KG1 (cell line): Measurements from ENCODE around the gene NFKBIL1.
"Not testable (repeated sequence)": the region's sequence is repeated elsewhere in the genome, so short reads cannot be mapped to it uniquely, and the experiment has no call there.

ENCODE experiments used
- DNase-seq: peaks from one replicate; lab custom pipeline; 2025; lab: John Stamatoyannopoulos, UW

Gene NFKBIL1, protein sequence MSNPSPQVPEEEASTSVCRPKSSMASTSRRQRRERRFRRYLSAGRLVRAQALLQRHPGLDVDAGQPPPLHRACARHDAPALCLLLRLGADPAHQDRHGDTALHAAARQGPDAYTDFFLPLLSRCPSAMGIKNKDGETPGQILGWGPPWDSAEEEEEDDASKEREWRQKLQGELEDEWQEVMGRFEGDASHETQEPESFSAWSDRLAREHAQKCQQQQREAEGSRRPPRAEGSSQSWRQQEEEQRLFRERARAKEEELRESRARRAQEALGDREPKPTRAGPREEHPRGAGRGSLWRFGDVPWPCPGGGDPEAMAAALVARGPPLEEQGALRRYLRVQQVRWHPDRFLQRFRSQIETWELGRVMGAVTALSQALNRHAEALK

DNA sequence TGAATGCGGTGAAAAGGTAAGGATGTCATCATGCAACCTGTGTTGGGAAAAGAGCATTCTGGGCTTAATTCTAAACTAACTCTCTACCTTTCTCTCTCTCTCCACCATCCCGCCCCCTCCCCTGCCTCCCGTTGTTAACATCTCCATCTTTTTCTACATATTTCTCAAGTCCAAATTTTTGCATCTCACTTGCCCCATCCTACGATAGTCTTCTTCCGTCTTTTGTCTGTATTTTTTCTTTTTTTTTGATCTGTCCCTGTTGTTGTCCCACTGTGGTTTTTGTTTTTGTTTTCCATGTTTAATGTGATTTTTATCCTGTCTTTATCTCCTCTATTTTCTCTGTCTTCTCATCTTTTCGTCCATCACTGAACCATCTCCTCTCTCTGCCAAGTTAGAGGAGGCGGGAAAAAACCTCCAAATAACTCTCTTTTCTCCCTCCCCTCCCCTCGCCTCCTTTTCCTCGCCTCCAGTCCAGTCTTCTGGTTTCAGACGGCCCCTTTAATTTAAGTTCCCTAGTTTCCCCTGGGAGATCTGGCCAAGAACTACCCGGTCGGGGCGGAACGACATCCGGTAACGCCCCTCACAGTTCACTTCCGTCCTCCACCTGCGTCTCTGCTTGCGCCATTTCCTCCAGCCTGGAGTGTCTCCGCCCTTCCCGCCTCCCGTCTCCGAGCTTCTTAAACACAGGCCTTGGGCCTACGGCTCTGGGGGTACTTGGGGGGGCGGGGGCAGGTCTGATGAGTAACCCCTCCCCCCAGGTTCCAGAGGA is at the start of gene NFKBIL1:
NFKBIL1 (plus strand) TSS at position 651 of the 769 bp plus-strand sequence; CDS start at position 738, 87 bp downstream.
- peak; percentile 88 for DNase-seq

DNA sequence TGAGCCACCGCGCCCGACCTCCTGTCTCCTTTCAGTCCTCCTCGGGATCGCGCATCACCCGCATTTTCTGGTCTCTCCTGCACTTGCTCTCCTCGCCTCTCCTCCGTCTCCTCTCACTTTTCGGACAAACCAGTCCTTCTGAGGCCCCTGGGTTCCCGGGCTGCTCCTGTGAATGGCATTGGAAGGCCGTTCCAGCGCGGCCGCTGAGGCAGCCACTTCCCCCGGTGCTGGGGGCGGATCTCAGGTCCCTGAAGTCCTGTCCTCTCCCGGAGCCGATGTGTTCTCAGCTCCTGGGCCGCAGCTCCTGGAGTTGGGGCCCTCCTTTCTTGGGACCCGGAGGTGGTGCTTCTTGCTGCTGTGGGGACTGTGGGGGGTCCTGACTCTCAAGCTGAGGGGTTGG is 48.7 kb upstream of the NFKBIL1 start:
- no peak for DNase-seq

DNA sequence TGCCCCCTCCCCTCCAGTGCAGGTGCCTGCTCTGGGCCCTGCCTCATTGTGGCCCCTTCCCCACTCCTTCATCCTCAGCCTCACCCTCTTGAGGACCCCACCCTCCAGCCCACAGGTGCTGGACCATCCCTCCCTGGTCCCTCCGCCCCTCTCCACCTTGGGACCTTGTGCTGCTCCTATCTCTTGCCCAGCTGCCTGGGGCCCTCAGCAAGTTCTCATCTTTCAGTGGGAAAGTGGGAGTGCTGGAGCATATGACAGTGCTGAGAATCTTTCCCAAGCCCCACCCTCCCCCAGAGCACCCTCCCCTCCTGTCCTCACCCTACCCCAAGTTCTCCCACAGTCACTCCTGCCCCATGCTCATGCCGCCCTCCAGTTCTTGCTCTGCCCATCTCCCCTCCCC is 47.8 kb upstream of the NFKBIL1 start:
- not testable (repeated sequence) for DNase-seq

DNA sequence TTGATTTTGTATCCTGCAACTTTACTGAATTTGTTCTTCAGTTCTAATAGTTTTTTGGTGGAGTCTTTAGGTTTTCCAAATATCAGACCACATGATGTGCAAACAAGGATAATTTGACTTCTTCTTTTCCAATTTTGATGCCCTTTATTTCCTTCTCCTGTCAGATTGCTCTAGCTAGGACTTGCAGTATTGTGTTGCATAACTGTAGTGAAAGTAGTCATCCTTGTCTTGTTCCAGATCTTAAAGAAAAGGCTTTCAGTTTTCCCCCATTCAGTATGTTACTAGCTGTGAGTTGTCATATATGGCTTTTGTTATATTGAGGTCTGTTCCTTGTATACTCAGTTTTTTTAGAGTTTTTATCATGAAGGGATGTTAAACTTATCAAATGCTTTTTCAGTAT is 44.8 kb upstream of the NFKBIL1 start:
- no peak for DNase-seq

DNA sequence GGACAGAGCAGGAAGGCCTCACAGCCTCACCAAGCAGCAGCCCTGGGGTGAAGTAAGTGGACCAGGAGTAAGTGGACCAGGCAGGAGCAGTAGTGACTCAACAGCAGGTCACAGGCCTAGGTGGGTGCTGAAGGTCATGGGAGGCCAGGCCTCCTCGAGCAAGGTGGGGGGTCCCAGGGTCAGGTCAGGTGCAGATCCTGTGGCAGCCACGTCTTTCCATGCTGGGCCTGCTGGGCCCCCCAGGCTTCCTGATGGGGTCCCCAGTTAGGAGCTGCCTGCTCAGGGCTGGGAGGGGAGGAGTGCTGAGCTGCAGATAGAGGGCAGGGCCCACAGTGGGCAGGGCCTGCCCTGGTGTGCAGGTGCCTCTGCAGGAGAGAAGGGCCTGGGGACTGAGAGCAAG is 38.4 kb upstream of the NFKBIL1 start:
- not testable (repeated sequence) for DNase-seq

DNA sequence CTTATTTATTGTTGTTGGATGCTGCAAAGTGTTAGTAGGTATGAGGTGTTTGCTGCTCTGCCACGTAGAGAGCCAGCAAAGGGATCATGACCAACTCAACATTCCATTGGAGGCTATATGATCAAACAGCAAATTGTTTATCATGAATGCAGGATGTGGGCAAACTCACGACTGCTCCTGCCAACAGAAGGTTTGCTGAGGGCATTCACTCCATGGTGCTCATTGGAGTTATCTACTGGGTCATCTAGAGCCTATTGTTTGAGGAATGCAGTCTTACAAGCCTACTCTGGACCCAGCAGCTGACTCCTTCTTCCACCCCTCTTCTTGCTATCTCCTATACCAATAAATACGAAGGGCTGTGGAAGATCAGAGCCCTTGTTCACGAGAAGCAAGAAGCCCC is 37.4 kb upstream of the NFKBIL1 start:
- DNase-seq: no peak

DNA sequence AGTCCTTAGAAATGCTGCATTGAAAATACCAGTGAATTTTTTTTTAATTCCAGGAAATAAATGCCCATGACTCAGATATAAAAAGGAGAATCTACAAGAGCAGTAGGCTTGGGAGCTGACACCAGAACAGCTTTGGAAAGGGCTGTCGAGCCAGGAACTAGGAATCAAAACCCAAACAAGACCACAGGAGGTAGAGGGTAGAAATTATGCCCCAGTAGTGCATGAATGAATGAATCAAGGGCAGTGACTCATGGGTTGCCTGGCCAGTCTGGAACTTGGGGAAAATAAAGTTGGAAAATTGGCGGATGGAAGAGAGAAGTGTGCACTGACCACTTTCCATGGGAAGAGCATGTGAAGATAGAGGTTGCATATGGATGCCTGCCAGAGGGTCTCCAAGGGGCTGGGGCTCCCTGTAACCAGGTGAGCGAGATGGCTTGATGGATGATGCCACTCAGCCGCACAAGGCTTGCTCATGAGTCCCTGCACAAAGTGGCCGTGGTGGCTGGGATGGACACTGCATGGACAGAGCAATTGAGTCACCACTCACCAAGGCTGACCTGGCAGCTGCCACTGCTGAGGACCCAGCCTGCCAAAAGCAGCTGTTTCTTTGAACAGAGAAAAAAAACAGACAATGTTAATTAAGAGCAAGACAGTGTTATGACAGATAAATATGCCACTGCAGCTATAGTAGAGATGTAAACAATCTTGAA is 33.8 kb upstream of the NFKBIL1 start:
- DNase-seq: no peak

DNA sequence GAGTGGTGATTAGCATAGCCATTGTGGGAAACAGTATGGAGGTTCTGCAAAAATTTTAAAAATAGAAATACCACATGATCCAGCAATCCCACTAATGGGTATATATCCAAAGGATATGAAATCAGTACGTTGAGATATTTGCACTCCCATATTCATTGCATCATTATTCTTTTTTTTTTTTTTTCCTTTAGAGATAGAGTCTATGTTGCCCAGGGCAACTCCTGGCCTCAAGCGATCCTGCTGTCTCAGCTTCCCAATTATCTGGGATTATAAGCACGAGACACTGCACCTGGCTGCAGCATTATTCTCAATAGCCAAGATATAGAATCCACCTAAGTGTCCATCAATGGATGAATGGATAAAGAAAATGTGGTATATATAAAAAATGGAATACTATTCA is 25.6 kb upstream of the NFKBIL1 start:
- DNase-seq: no peak

DNA sequence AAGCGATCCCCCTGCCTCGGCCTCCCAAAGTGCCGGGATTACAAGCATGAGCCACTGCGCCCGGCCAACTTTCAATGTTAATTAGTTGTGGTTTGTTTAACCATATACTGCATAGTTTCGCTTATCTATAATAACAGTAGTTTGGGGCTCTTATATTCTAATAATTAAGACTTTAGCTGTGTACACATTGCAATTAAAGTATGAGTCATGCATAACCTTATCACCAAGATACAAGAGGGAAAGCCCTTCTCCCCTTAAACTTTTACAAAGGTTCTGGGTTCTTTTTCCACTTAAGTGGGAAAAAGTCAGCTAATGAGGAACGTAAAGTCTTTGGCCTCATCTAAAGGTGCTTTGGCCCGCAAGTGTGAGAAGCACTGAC is 21.9 kb upstream of the NFKBIL1 start:
- DNase-seq: no peak

DNA sequence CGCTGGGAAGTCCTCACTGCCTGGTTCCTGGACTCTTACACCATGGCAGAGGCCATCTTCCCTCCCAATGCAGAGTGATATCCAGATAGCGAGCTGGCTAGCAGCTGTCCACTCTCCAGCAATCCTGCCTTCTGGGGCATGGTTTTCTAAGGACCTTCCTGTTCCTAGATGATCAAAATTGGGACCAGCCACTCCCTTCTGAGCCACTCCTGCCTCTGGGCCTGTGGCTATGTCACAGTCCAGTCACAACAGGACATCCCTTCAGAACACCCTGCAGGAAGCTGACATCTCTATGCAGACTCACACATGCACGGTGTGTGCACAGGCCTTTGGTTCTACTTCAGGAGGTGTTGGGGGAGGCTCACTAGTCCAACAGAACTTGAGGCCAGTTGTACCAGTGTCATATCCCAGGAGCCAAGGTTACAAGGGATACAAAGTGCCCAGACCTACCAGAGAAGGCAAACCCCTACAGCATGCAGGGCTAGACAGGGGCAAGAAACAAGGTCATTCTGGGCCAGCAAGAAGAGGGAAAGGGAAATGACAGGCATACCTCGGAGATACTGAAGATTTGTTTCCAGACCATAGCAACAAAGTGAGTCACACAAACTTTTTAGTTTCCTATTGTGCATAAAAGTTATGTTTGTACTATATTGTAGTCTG is 21.3 kb upstream of the NFKBIL1 start:
- DNase-seq: no peak

DNA sequence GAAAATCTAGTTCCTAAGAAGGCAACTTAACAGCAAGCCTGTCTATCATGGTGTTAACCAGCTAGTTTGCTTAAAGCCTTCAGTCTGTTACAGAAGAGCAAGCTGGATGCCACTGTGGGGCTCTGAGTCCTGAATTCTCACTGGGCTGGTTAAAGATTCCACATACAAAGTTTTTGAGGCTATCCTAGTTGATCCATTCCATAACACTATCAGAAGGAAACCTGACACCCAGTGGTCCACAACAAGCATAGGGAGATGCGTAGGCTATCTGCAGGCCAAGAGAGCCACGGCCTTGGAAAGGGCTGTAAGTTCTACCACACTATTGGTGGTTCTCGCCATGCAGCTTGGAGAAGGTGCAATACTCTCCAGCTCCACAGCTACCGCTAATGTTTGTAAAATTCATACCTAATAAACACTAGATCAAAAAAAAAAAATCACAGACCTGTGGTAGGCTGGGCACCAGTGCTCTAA is 19.1 kb upstream of the NFKBIL1 start:
- no peak for DNase-seq

DNA sequence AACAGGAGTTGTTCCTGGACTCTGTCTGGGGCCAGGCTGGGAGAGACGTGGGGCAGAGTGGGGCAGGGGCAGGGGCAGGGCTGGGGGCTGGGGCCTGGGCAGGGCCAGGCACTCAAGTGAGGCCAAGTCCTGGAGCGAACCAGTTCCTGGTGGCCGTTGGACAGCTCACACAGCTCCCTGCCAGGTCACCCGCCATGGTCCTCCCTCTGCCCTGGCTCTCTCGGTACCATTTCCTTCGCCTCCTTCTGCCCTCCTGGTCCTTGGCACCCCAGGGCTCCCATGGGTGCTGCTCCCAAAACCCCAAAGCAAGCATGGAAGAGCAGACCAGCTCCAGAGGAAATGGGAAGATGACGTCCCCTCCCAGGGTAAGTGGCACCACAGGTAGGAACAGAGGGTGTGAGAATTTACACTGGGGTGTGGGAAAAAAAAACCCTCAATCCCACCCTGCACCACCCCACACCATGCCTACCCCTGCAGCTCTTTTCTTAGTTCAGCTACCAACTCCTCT is 18.5 kb upstream of the NFKBIL1 start, which contains the start of gene MCCD1:
MCCD1 (plus strand) TSS at position 142 of the 508 bp plus-strand sequence; CDS start at position 195, 53 bp downstream.
- DNase-seq: no peak

DNA sequence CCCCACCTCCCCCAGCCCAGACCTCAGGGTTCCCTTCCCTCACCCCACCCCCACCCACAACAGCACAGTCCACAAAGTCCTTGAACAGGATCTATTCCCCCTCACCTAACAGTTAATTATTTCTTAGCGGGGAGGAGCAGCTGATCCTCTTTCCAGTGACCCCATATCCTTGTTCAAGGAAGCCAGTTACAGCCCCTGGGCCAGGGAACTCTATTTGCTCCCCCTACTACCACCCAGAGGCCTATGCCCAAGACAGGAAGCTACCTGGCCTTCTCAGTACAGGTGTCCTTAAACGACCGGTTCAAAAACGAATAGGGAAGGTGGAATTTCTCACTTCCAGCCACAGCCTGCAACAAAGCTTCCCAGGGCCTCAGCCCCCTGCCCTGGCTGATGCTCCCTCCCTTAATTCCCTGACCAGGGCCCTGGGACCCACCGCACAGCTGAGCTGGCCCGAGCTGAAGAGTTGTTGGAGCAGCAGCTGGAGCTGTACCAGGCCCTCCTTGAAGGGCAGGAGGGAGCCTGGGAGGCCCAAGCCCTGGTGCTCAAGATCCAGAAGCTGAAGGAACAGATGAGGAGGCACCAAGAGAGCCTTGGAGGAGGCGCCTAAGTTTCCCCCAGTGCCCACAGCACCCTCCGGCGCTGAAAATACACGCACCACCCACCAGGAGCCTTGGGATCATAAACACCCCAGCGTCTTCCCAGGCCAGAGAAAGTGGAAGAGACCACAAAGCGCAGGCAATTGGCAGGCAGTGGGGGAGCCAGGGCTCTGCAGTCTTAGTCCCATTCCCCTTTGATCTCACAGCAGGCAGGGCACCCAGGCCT is 17.9 kb upstream of the NFKBIL1 start:
- no peak for DNase-seq

DNA sequence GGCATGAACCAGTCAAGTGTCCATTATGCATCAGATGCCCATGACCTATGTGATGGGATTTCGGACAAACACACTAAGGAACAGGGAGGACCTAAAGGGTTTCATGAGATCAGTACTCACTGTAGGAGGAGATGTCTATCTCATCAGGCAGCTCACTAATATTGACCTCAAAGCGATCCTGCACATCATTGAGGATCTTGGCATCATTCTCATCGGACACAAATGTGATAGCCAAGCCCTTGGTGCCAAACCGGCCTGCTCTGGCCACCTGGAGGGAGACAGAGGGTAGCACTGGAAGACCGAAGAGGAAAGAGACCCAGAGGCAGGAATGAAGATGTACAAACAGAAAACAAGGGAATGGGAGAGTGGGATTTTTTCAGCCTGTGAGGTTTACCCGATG is 16.7 kb upstream of the NFKBIL1 start:
- no peak for DNase-seq

DNA sequence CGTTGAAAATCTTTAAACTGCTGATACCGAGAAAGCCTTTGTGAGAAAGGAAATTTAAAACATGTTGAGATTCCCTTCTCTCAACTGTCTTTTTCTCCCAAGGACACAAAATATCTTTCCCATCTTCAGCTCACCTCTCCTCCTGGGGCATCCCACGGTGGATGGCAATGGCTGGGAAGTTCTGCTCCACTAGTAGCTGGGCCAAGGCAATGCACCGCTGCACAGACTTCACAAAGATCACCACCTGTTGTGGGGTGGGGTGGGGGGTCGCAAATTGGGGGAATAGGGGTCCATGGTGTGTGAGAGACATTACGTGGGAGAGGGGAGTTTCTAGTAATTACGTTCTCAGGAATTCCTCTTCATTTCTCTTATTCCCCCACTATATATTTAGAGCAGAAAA is 16.2 kb upstream of the NFKBIL1 start:
- no peak for DNase-seq

DNA sequence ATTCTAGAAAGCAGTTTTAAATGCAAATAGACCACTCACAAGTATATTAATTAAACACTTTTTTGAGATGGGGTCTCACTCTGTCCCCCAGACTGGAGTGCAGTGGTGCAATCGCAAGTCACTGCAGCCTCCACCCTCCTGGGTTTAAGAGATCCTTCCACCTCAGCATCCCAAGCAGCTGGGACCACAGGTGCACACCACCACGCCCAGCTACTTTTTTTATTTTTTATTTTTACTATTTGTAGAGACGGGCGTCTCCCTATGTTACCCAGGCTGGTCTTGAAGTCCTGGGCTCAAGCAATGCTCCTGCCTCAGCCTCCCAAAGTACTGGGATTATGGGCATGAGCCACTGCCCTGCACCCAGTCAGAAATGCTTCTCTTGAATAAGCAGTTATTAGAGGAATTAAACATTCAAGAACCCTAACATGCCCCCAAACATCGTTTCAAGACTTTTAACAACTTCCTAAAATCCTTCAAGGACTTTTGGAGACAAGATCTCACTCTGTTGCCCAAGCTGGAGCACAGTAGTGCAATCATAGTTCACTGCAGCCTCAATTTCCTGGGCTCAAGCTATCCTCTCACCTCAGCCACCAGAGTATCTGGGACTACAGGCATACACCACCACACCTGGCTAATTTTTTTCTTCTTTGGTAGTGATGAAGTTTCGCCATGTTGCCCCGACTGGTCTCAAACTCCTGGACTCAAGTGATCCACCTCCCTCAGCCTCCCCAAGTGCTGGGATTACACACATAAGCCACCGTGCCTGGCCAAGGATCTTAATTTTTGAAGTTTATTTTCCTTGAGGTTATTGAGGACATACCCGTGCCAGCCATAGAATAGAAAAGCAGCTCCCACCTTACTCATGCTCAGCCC is 15.4 kb upstream of the NFKBIL1 start:
- DNase-seq: no peak

DNA sequence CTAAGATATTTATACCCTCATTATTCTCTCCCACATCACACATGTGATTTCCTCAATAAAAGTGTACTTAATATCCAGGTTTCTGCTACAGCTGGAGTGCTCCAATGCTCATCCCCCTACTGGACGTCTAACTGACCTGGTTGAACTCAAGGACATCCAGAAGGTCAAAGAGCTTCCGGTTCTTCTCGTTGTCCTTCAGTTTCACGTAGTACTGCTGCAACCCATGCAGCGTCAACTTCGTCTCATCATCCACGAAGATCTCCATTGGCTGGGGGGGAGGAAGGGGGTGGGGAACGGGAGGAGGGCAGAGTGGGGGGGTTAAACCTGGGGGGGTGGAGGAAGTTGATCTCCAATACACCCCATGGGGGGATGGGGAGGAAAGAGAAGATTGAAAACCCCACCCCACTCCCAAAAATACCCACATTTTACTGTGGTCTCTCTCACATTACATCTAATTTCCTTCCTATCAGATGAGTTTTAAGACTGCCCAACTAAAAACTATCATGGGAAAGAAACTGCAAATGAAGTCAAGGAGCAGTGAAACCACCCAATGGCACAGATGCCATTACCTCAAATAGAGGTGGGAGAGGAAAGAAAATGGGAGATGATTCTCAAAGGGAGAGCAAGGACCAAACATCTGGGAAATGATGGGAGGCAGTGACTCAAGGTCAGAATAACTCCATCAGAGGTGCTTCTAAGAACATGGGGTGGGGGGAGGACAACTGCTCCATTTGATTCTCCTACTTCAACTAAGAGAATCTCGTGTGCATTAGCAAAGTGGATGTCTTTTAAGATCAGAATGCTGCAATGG is 14.6 kb upstream of the NFKBIL1 start:
- DNase-seq: no peak

DNA sequence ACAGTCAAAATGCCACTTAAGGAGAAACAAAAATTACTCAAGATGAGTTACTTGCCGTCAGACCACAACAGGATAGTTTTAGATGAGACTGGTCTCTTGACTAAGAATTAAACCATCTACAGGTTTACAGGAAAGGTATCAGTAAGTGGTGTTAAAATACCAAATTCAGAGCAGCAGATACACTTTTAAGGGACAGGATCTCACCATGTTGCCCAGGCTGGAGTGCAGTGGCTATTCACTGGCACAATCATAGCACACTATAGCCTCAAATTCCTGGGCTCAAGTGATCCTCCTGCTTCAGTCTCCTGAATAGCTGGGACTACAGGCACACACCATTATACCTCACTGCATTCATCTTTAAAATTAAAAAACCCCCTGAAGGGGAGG is 14.0 kb upstream of the NFKBIL1 start:
- DNase-seq: no peak

DNA sequence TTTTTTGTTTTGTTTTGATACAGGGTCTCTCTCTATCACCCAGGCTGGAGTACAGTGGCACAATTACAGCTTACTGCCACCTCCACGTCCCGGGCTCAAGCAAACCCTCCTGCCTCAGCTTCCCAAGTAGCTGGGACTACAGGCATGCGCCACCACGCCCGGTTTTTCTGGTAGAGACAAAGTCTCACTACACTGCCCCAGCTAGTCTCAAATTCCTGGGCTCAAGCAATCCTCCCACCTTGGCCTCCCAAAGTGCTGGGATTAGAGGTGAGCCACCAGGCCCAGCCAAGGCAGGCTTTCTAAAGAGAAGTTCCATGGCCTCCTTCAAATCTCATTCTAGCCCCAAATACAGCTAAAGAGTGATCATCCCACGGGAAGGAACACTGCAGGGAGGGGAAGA is 13.4 kb upstream of the NFKBIL1 start:
- no peak for DNase-seq
